Tibial nerve (tissue), 4 donors: Measurements from ENCODE around the gene HCK. TPM values are rescaled to one million over a fixed set of nuclear protein-coding genes. Genes with fewer than 3 reads are reported as not detected.

Source experiments
- DNase-seq, 2 donors: peaks; one replicate each; pipeline ENCODE4 v3.0.0-alpha.2; 2019; ENCODE audit warnings: low spot score in 2 of 2
- H3K27ac ChIP-seq, 4 donors: fragments of 200-600 bp; sonication (generic) in 3 of 4; one replicate each; pipeline ENCODE4 v1.5.1; 2017 to 2019; ENCODE audit warnings: mild to moderate bottlenecking in 1 of 4
- H3K27me3 ChIP-seq, 2 donors: fragments of 200-600 bp; sonication (generic) in 1 of 2; one replicate each; pipeline versions ENCODE4 v1.5.1 to v1.6.0; 2017 to 2019
- H3K36me3 ChIP-seq, 3 donors: fragments of 200-600 bp; sonication (generic); one replicate each; pipeline ENCODE4 v1.5.1; 2018 to 2019
- H3K4me1 ChIP-seq, 4 donors: fragments of 200-600 bp; sonication (generic) in 3 of 4; one replicate each; pipeline ENCODE4 v1.5.1; 2017 to 2019
- H3K4me3 ChIP-seq, 4 donors: fragments of 200-600 bp; sonication (generic) in 3 of 4; one replicate each; pipeline ENCODE4 v1.5.1; 2017 to 2019; ENCODE audit warnings: mild to moderate bottlenecking in 1 of 4, moderate library complexity in 1 of 4
- H3K9me3 ChIP-seq, 4 donors: fragments of 200-600 bp; sonication (generic) in 3 of 4; one replicate each; pipeline ENCODE4 v1.5.1; 2017 to 2019
- EP300 ChIP-seq, 2 donors: sonication (generic); formaldehyde crosslinking; IDR thresholded peaks; one replicate each; pipeline ENCODE4 v1.6.1; 2017; ENCODE audit warnings: antibody characterized with exemption in 2 of 2, mild to moderate bottlenecking in 1 of 2
- POLR2A ChIP-seq, 2 donors: fragments of 450-650 bp; IDR thresholded peaks; one replicate each; pipeline ENCODE4 v1.6.1; 2017; ENCODE audit warnings: antibody characterized with exemption in 2 of 2, mild to moderate bottlenecking in 2 of 2, moderate library complexity in 2 of 2
- WGBS, 2 donors: methylation state at CpG; one replicate each; pipeline ENCODE4 v1.1.5; 2018; 5-methylcytosine and 5-hydroxymethylcytosine counted together
- total RNA-seq, 4 donors: library from RNA; depleted of rRNA; stranded (reverse); fragments of >200 nt; gene quantifications; one replicate each; pipeline ENCODE4 v1.1.0, GENCODE V29; 2016
- TF ChIP-seq, protein P1 (sequence below), 5 experiments: fragments of 200-600 bp in 3 of 5; fragments of 450-650 bp in 2 of 5; sonication (generic) in 3 of 5; IDR thresholded peaks; one replicate each; pipeline ENCODE4 v1.5.1; 2016 to 2019; ENCODE audit warnings: antibody characterized with exemption in 5 of 5, mild to moderate bottlenecking in 3 of 5, moderate library complexity in 2 of 5

The HCK gene
- total RNA-seq, 4 donors from 2014 or later, result 10.5 to 47.4 (median 13.7) TPM

DNA sequence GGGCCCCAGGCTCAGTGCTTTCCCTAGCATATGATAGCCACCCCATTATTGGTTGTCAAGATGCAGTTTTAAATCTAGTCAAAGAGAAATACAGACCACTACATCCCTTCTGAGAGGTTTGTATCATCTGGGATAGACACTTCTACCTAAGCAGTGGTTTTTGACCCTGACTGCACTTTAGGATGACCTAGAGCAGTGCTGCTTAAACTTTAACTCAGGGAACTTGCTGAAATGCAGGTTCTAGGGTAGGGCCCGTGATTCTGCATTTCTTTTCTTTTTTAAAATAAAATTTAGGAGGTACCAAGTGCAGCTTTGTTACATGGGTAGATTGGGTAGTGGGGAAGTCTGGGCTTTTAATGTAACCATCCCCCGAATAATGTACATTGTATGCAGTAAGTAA, 76.1 kb downstream of the HCK start:
- H3K36me3 ChIP-seq, result peaks cover 0 to 12% (median 0%) of the 10 kb centered on the region in 3 donors
- no peak for DNase-seq
- H3K4me3 ChIP-seq, result no peak overlapping the region
- 95 to 96% methylated on average over 2 of the region's 2 CpGs for whole genome bisulfite sequencing, 2 donors
- H3K27me3 ChIP-seq, result no peaks in the 10 kb centered on the region
- no peaks in the 10 kb centered on the region for H3K9me3 ChIP-seq
- H3K27ac ChIP-seq, result no peak overlapping the region
- H3K4me1 ChIP-seq, result peaks cover 0 to 7% (median 0%) of the 10 kb centered on the region in 4 donors
- TF ChIP-seq, protein P1, sequence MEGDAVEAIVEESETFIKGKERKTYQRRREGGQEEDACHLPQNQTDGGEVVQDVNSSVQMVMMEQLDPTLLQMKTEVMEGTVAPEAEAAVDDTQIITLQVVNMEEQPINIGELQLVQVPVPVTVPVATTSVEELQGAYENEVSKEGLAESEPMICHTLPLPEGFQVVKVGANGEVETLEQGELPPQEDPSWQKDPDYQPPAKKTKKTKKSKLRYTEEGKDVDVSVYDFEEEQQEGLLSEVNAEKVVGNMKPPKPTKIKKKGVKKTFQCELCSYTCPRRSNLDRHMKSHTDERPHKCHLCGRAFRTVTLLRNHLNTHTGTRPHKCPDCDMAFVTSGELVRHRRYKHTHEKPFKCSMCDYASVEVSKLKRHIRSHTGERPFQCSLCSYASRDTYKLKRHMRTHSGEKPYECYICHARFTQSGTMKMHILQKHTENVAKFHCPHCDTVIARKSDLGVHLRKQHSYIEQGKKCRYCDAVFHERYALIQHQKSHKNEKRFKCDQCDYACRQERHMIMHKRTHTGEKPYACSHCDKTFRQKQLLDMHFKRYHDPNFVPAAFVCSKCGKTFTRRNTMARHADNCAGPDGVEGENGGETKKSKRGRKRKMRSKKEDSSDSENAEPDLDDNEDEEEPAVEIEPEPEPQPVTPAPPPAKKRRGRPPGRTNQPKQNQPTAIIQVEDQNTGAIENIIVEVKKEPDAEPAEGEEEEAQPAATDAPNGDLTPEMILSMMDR (IDR thresholded peaks at IDR 0.05), result no peak
- TF ChIP-seq POLR2A (IDR thresholded peaks at IDR 0.05) (no peak), EP300 (IDR thresholded peaks at IDR 0.05) (no peak)

DNA sequence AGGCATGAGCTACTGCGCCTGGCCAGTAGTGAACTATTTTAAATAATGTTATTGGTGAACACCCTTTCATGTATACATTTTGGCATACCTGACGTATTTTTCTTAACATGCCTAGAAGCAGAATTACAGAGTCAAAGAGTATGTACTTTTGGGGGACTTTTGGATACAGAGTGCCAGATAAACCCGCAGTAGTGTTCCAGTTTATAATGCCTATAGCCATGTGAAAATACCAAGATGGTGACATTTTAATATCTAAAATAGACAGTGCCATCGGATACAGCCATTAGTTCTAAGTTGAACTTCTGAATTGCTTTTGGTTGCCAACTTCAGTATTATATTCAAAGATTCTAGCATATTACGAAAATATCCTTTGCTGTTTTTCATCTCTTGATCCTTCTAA, 77.8 kb downstream of the HCK start:
- no peaks in the 10 kb centered on the region for H3K9me3 ChIP-seq
- no peak overlapping the region for H3K4me3 ChIP-seq
- no peaks in the 10 kb centered on the region for H3K27me3 ChIP-seq
- 93 to 98% methylated on average over 5 of the region's 5 CpGs for WGBS, 2 donors
- peaks cover 0 to 7% (median 0%) of the 10 kb centered on the region in 4 donors for H3K4me1 ChIP-seq
- TF ChIP-seq POLR2A (IDR thresholded peaks at IDR 0.05) (no peak), EP300 (IDR thresholded peaks at IDR 0.05) (no peak)
- no peak overlapping the region for H3K27ac ChIP-seq
- peaks cover 0 to 12% (median 0%) of the 10 kb centered on the region in 3 donors for H3K36me3 ChIP-seq
- DNase-seq, result no peak

DNA sequence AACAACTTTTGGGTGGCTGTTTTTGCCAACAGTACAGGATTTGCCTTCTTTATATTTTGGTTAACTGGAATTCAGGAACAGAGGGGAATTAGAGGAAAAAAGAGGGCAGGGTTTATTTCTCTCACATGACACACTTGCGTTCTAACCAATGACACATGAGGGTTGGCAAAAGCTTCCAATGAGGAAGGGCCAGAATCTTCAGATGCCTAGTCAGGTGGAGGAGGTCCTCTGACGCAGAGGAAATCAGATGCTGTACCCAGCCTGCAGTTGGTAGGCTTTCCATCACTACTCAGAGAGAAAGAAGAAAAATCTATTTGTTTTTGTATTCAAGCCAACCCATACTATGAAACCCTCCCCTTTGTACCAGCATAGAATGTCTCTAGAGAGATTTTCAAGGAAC, 78.3 kb downstream of the HCK start:
- TF ChIP-seq POLR2A (IDR thresholded peaks at IDR 0.05) (no peak), EP300 (IDR thresholded peaks at IDR 0.05) (no peak)
- TF ChIP-seq, protein P1 (IDR thresholded peaks at IDR 0.05), result no peak
- H3K9me3 ChIP-seq, result no peaks in the 10 kb centered on the region
- H3K27me3 ChIP-seq, result no peaks in the 10 kb centered on the region
- no peak overlapping the region for H3K4me3 ChIP-seq
- DNase-seq, result no peak
- H3K4me1 ChIP-seq, result peaks cover 0 to 8% (median 0%) of the 10 kb centered on the region in 4 donors
- WGBS, 2 donors, result 42 to 79% methylated on average over 2 of the region's 2 CpGs
- peaks cover 0 to 11% (median 0%) of the 10 kb centered on the region in 3 donors for H3K36me3 ChIP-seq
- H3K27ac ChIP-seq, result no peak overlapping the region

DNA sequence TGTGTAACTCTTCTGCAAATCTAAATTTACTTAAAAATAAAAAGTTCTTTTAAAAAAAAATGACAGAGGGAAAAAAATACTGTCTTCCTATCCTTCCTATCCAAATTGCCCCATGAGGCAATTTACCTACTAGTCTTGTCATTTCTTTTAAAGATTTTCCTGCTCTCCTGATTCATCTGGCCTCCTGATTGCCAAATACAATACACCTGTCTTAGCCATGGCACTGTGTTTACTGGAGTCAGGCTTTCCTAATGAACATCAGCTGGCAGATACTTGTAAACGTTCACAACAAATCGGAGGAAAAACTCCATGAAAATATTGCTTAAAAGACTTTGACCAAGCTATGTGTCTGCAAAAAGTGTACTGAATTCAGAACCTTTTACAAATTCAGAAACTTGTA, 78.9 kb downstream of the HCK start:
- no peaks in the 10 kb centered on the region for H3K27me3 ChIP-seq
- DNase-seq, result no peak
- 27 to 73% methylated on average over 2 of the region's 2 CpGs for WGBS, 2 donors
- peaks cover 0 to 11% (median 0%) of the 10 kb centered on the region in 4 donors for H3K4me1 ChIP-seq
- H3K36me3 ChIP-seq, result peaks cover 0 to 17% (median 0%) of the 10 kb centered on the region in 3 donors
- no peak overlapping the region for H3K4me3 ChIP-seq
- H3K27ac ChIP-seq, result no peak overlapping the region
- no peaks in the 10 kb centered on the region for H3K9me3 ChIP-seq
- TF ChIP-seq POLR2A (IDR thresholded peaks at IDR 0.05) (no peak), EP300 (IDR thresholded peaks at IDR 0.05) (no peak)
- TF ChIP-seq, protein P1 (IDR thresholded peaks at IDR 0.05), result no peak

DNA sequence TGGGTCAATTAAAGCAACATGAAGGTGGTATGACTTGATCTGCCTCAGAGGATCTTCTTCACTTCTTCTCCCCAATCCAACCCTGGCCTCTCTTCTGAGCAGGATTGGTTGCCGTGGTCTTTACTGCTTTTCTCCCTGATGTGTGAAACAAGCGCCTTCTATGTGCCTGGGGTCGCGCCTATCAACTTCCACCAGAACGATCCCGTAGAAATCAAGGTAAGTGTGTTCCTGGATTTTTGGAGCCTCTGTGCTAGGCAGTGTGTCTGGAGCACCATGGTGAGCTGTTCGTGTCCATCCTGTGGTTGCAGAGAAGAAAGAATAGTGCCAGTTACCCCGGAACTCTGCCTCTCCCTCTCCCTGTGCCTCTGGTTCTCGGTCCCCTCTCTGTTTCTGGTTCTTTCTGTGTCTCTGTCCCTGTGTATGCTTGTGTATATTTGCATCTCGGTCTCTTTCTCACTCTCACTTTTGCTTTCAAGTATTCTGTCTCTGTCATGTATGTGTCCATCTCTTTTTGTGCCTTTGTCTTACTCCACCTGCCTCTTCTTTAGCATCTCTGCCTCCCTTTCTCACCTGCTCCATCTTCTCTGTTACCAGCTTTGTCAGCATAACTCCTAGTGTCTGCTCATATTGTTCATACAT, 81.0 kb downstream of the HCK start:
- Histone ChIP-seq H3K27me3 (no peaks in the 10 kb centered on the region), H3K4me3 (no peak overlapping the region), H3K4me1 (peaks cover 0 to 11% (median 0%) of the 10 kb centered on the region in 4 donors), H3K36me3 (peaks cover 0 to 37% (median 11%) of the 10 kb centered on the region in 3 donors), H3K9me3 (no peaks in the 10 kb centered on the region), H3K27ac (no peak overlapping the region)
- no peak for DNase-seq
- WGBS, 2 donors, result 93% methylated on average over 10 of the region's 10 CpGs
- TF ChIP-seq, protein P1 (IDR thresholded peaks at IDR 0.05), result no peak
- no peak for TF ChIP-seq EP300 (IDR thresholded peaks at IDR 0.05)
- no peak for TF ChIP-seq POLR2A (IDR thresholded peaks at IDR 0.05)
